Fibroblast of villous mesenchyme (primary cell): ENCODE results near the gene AK8. TPM values are rescaled to one million over a fixed set of nuclear protein-coding genes. Genes with fewer than 3 reads are reported as not detected.

Experiments used
- DNase-seq: peaks from one replicate; pipeline ENCODE4 v3.0.0-alpha.2; 2010; ENCODE audit warnings: low read depth
- H3K4me3 ChIP-seq: 2 replicates; pipeline ENCODE4 v1.5.1; 2011; ENCODE audit warnings: low read depth, mild to moderate bottlenecking, low read length
- total RNA-seq: library from RNA; depleted of rRNA; stranded (reverse); fragments of >200 nt; gene quantifications from 2 replicates; pipeline ENCODE4 v1.2.3, GENCODE V29; 2012
- TF ChIP-seq, protein P1 (sequence below): IDR thresholded peaks from 2 replicates; pipeline ENCODE4 v1.5.1; 2012; ENCODE audit warnings: low read depth, mild to moderate bottlenecking, low read length; ENCODE audit not compliant: insufficient read depth

Gene AK8
- total RNA-seq, 1 donor, result not detected

DNA sequence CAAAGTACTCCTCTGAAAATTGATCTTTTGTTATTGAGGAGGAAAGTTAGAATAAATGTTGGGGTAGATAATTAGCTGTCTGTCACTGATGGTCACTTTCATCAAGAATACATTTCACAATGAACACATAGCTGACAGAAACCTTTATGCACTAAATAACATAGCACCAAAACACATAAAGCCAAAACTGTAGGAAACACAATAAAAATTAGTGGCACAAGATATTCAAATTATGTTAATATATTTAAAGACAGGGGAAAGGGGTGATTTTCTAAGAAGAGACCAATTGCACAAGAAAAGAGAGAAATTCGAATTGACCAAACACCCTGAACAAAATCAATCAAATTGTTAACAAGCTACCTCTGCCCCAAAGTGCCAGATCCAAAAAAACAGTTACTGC, 89.7 kb downstream of the AK8 start:
- TF ChIP-seq, protein P1, sequence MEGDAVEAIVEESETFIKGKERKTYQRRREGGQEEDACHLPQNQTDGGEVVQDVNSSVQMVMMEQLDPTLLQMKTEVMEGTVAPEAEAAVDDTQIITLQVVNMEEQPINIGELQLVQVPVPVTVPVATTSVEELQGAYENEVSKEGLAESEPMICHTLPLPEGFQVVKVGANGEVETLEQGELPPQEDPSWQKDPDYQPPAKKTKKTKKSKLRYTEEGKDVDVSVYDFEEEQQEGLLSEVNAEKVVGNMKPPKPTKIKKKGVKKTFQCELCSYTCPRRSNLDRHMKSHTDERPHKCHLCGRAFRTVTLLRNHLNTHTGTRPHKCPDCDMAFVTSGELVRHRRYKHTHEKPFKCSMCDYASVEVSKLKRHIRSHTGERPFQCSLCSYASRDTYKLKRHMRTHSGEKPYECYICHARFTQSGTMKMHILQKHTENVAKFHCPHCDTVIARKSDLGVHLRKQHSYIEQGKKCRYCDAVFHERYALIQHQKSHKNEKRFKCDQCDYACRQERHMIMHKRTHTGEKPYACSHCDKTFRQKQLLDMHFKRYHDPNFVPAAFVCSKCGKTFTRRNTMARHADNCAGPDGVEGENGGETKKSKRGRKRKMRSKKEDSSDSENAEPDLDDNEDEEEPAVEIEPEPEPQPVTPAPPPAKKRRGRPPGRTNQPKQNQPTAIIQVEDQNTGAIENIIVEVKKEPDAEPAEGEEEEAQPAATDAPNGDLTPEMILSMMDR, result no peak
- H3K4me3 ChIP-seq, result no peak overlapping the region
- no peak for DNase-seq

GRCh38 chr9:132787748-132788159, 90.3 kb downstream of the AK8 start:
- DNase-seq, result no peak
- TF ChIP-seq, protein P1, result no peak
- H3K4me3 ChIP-seq, result no peak overlapping the region

DNA sequence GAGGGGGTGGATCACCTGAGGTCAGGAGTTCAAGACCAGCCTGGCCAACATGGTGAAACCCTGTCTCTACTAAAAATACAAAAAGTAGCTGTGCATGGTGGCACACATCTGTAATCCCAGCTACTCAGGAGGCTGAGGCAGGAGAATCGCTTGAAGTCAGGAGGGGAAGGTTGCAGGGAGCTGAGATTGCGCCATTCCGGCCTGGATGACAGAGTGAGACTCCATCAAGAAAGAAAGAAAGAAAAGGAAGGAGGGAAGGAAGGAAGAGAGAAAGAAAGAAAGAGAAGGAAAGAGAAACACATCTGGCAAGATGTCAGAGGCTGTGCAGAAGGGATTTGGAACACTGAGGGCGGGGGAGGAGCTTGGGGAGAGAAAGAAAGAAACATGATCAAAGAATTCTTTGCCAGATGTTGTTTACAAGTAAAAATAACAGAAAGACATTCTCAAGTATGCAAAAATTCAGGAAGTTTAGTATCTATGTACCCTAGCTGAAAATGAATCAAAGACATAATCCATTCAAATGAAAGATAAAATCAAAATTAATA, 93.7 kb downstream of the AK8 start:
- TF ChIP-seq, protein P1, result no peak
- DNase-seq, result peak; percentile 22
- no peak overlapping the region for H3K4me3 ChIP-seq

DNA sequence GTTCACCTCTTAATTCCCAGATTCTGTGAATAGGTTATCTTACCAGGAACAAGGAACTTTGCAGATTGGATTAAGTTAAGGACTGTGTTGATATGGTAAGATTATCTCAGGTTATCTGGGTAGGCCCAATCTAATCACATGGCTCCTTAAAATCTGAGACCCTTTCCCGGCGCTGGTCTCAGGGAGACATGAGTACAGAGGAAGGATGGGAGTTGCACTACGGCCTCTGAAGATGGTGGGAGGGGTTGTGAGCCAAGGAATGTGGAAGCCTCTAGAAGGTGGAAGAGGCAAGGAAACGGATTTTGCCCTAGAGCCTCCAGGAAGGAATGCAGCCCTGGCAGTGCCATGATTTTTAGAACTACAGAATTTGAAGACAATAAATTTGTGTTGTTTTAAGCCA, 95.1 kb downstream of the AK8 start:
- H3K4me3 ChIP-seq, result no peak overlapping the region
- DNase-seq, result no peak
- TF ChIP-seq, protein P1, result no peak

DNA sequence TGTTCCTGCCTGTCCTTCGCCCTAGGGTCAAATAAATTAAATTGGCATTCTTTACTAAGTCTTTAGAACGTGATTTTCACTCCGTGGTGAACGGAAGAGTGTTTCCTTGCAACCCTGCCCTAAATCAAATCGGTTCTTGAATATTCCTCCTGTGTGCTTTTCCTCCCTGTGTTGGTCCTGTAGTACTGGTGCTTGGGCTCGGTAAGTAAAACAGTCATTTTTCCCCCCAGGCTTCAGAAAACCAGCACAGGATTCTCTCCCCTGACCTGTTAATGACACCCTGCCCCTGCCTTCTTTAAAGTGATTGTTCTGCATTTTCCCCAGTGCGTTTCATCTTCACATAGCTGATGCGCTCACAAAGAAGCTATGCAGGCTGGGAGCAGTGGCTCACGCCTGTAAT, 96.0 kb downstream of the AK8 start:
- TF ChIP-seq, protein P1, result no peak
- H3K4me3 ChIP-seq, result no peak overlapping the region
- DNase-seq, result no peak

GRCh38 chr9:132780230-132781007, 97.7 kb downstream of the AK8 start:
- no peak for DNase-seq
- TF ChIP-seq, protein P1, result no peak
- H3K4me3 ChIP-seq, result no peak overlapping the region
